HG03103 (cell line): ENCODE measurements around the gene LACRT.
"Not testable (repeated sequence)": the region's sequence is repeated elsewhere in the genome, so short reads cannot be mapped to it uniquely, and the experiment has no call there.

ENCODE experiments used
- ATAC-seq: cut with Tn5 transposase; IDR thresholded peaks from one replicate; pipeline ENCODE4 v1.9.1; 2021; ENCODE audit warnings: low read depth; ENCODE audit not compliant: unreplicated experiment

Gene LACRT

DNA sequence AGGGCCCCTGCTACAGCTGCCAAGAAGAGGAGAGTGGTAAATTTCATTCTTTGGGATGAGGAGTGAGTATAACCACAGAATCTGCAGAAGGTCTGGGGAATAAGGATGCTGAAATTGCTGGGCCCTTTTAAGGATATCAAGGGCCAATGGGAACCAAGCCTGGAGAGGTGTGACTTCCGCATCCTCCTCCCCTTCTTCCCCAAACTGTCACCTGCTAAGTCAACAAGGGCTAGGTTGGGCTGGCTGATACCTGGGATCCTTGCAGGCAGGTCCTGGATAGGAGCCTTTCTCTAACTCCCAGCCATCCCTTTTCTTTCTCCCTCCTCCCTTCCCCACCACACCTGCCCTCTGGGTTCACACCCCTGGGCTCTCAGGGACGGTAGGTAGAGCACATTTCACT, at the start of gene LACRT:
Gene LACRT (minus strand): TSS at position 101 of the 400 bp plus-strand sequence. CDS start 54 bp downstream, at position 47.
- ATAC-seq = no peak

DNA sequence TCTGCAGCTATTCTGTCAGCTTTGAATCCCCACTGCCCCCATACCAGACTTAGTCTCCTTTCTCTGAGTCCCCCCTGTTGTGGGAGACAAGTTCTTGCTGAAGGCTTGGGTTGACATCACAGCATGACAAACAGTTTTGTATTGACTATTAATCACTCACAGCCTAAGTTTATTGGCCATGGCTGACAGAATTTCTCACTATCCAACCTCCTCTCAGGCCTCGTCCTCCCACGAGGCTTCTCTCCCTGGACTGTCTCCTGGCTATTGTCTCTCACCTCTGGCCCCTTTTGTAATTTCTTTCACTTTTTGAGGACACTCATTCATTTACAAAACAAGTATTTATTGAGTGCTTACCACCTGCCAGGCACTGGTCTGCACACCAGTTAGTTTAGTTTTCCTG, 48.7 kb upstream of the LACRT start:
- ATAC-seq = no peak

DNA sequence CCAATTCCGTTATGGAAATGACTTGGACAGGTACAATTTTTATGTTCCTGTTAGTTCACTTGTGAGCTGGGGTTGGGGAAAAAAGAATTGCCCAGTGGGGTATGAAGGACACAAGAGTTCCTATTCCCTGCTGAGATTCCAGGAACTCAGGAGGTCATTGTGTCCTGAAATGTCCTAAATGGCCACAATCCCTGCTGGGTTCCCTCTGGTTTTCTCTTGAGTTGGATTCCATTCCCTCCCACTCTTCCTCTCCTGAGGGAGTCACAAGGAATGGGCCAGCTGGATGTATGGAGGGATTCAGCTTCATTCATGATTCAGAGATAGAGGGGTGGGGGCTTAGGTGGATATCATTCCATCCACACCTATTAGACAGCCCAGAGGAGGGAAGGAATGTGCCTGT, 48.0 kb upstream of the LACRT start:
- ATAC-seq = no peak

DNA sequence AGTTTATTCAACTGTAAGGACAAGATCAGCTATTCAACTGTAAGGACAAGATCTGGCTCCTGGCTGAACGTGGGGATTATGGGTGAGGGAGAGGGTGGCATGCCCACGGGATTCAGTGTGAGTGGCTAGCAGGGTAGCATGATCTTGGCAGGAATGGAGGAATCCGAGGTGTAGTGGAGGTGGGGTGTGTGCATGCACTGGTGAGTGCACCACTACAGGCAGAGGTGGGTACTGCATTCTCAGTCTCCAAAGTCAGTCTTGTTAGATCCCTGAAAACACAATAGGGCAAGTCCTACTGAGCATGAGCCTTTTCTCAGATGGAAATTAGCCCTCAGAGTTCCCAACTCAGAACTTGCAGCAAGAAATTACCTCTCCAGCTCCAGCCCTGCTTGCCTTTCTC, 45.7 kb upstream of the LACRT start:
- ATAC-seq = peak; percentile 83

DNA sequence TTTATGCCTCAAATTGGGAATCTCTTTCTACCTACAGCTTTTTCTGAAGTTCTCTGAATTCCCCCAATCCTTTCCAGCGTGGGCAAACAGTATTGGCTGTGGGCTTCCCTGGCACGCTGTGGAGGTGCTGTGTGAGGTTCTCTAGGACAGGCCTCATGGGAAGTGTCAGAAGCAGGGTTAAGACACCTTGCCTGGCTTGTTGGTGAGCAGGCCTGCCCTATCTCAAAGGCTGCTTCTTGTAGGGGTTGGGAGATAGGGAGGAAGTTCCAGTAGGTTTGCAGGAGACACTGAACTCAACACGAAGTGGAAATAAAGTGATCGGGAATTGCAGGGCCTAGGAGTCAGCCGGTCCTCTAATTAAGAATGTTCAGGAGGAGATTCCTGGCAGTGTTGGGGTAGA, 43.4 kb upstream of the LACRT start:
- no peak for ATAC-seq

GRCh38 chr12:54667945-54668344, 33.2 kb upstream of the LACRT start:
- ATAC-seq = no peak

DNA sequence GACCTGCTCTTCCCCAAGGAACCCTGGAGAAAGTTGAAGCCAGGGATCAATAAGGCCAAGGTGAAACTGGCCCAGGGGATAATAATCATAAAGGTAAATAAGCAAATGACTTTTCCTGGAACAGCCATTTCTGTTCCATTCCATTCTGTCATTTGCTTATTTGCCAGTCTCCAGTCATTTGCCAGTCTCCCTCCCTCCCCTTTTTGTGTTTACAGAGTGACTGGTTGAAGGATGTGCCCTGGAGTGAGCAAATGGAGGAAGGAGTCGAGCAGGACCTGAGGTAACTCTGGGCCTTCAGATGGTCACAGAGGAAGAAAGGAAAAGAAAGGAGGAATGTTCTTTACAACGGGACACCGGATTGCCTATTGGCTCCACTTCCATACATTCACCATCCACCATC, 31.3 kb upstream of the LACRT start:
- no peak for ATAC-seq

DNA sequence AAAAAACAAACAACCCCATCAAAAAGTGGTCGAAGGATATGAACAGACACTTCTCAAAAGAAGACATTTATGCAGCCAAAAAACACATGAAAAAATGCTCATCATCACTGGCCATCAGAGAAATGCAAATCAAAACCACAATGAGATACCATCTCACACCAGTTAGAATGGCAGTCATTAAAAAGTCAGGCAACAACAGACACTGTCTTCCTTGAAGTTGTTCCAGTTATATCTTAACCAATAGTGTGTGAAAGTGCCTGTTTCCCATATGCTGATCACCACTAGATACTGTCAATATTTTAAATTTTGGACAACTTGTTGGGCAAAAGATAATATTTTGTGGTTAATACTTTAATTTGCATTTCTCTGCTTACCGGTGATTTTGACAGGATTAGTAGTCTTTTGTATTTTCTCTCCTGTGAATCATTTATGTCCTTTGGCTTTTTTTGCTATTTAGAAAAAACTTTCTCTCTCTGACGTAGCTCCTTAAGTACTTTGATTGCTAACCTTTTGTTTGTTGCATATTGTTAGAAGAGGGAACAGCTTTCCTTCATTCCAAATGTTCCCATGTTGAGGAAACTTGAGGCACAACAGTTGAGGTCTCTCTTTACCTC, 30.4 kb upstream of the LACRT start:
- ATAC-seq = not testable (repeated sequence)

GRCh38 chr12:54663603-54664002, 28.9 kb upstream of the LACRT start:
- ATAC-seq = no peak

DNA sequence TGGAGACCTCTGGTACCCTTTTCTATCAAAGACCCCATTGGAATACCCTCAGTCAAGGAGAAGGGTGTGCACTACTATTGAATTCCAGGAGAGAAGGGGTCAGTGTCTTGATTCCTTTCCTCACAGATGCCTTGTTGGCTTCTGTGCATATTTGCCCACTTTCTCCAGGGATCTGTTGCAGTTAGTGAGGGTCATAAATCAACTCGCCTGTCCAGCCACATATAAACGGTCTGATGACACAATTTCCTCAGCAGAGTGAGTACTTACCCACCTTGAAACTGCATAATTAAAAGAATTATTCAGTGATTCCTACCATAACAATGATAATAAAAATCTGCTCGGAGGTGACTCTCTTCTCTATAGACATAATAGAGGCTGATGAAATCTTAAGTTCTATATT, 27.3 kb upstream of the LACRT start:
- ATAC-seq = no peak

GRCh38 chr12:54661048-54661447, 26.4 kb upstream of the LACRT start:
- peak; percentile 65 for ATAC-seq

GRCh38 chr12:54660320-54660962, 25.7 kb upstream of the LACRT start:
- no peak for ATAC-seq

DNA sequence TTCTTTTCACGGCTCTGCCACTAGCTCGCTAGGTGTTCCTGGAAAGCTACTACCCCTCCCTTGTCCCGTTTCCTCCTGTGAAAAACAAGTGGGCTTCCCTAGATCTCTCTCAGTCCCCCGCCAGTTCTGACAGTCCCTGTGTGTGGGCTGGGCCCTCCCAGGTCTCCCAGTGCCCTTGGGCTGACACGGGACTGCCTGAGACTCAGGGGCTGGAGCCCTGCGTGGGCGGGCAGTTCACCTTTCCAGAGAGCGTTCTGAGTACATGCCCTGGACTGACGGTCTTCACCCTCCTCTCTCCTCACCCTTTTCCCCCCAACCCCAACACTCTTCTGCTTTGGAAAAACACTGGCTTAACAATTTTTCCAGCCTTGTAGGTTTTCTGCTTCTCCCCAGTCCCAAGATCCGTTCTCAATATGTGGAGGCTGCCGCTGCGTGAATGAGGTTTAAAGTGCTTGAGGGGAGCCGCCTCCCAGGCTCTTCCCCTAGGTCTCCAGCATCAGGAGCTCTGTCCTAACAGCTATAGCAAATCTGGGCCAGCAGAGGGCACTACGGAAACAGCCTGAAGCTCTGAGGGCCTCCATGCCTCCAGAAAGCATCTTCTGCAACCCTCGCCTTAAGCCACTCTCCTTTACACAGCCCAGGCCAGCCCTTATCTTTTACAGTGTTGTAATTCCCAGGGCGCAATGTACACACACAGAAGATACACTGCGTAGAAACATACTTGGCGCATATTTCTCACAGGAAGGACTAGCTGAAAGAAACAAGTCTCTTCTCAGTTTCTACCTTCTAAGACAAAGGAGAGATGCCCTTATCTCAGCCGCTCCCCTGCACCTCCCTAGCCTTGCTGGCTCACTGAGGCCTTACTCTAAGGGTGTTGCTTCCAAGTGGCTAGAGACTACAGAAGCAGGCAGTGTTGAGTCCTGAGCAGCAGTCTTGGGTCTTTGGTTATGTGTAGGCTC, 23.9 kb upstream of the LACRT start:
- peak; percentile 67 for ATAC-seq

DNA sequence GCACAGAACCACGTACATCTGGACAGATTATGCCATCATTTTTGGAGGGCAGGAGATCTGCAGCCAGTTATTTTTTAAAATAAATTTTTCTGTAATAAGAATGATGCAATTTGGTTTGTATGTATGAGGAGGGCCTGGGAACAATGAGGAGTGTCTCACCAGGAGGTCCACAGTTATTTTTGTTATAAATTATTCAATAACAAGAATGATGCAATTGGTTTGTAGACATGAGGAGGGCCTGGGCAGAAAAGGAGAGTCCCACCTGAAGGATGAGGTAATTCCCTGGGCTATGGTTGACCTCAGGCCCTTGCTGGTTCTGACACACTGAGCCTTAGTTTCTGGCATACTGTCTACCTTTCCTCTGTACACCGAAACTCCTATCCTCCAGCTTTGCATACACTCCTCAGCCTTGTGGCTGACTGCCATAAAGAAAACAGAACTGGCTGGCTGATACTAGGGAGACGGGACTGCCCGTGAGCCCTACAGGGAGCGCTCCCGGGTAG, 22.5 kb upstream of the LACRT start:
- no peak for ATAC-seq

DNA sequence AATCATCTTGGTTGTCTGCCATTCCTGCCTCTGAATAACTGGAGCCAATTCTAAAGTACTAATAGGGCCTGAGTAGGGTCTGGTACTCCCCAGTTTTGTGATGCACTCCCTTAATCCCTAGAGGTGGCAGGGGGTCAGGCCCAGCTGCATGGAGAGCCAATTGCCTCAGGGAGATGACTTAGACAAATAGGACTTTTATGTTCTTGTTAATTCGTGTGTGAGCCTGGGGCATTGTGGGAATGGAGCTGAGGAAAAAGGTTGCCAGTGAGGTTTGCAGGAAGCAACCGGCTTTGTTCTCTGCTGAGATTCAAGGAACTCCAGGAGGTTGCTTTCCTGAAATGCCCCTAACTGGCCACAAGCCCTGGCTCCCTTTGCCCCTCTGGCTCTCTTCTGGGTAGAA, 20.2 kb upstream of the LACRT start:
- no peak for ATAC-seq

DNA sequence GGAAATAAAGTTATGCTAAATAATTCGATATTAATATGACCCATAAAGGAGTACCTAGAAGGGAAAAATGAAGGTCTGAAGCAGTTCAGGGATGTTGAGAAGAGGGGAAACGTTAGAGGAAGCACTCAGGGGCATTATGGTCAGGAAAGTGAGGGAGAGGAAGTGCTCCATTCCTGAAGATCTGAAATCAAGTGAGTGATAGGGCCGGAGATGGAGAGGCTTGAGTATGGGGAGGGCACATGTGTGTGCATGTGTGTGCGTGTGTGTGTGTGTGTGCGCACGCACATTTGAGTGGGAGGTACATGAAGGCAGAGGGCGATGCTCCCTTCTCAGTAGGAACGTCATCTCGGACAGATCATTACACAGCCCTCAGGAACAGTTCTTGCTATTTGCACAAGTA, 18.3 kb upstream of the LACRT start:
- ATAC-seq = no peak

- ATAC-seq = no peak
Observed at GRCh38 chr12:54650889-54651288, 16.2 kb upstream of the LACRT start.

- no peak for ATAC-seq
Observed at GRCh38 chr12:54650409-54650808, 15.7 kb upstream of the LACRT start.

GRCh38 chr12:54649825-54650224, 15.1 kb upstream of the LACRT start:
- ATAC-seq = no peak

DNA sequence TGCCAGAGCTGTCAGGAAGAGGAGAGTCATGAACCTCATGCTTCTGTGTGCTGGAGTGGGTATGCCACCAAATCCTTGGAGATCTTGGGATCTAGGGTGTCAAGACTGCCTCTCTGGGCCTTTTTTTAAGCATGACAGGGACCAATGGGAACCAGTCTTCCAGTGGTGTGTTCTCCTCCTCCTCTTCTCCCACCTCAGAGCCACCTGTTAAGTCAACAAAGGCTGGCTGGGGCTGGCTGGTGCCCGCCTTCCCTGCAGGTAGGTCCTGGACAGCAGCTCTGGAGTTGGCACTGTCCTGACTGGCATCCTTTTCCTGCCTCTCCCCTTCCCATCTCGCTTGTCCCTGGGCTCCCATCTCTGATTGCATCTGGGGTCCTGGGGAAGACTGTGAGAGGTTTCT, 13.6 kb upstream of the LACRT start, which contains the start of gene DCD:
Gene DCD (minus strand): TSS at position 101 of the 400 bp plus-strand sequence. CDS start 62 bp downstream, at position 39.
- ATAC-seq = no peak

- no peak for ATAC-seq
Observed at GRCh38 chr12:54641554-54641953, 6.9 kb upstream of the LACRT start.
